Activated naive CD4-positive, alpha-beta T cell treated with anti-CD3 and anti-CD28 coated beads, Interleukin-2, amount 50 U/mL, for 16 hours (primary cell): ENCODE results near the gene MCM10.
"Not testable (repeated sequence)": the region's sequence is repeated elsewhere in the genome, so short reads cannot be mapped to it uniquely, and the experiment has no call there.

Source experiments
- DNase-seq: peaks from one replicate; pipeline ENCODE4 v3.0.0-alpha.2; 2020

The MCM10 gene

GRCh38 chr10:13222566-13222965 is 61.2 kb downstream of the MCM10 start:
- no peak for DNase-seq

GRCh38 chr10:13223241-13223640 is 61.9 kb downstream of the MCM10 start:
- DNase-seq: no peak

- DNase-seq: no peak
Observed at GRCh38 chr10:13224210-13224995, 63.0 kb downstream of the MCM10 start.

- DNase-seq: no peak
Observed at GRCh38 chr10:13225601-13226000, 64.2 kb downstream of the MCM10 start.

GRCh38 chr10:13227031-13227430 is 65.7 kb downstream of the MCM10 start:
- no peak for DNase-seq

- DNase-seq: no peak
Observed at GRCh38 chr10:13231190-13231589, 69.8 kb downstream of the MCM10 start.

GRCh38 chr10:13231808-13232207 is 70.5 kb downstream of the MCM10 start:
- no peak for DNase-seq

- no peak for DNase-seq
Observed at GRCh38 chr10:13233358-13233757, 72.0 kb downstream of the MCM10 start.

GRCh38 chr10:13234172-13234571 is 72.8 kb downstream of the MCM10 start, which contains the start of gene UCMA:
Gene UCMA, minus strand, starts transcription at chr10:13234374. Its CDS starts 116 bp downstream, at chr10:13234258.
- no peak for DNase-seq

- not testable (repeated sequence) for DNase-seq
Observed at GRCh38 chr10:13234736-13235135, 73.4 kb downstream of the MCM10 start.

- DNase-seq: no peak
Observed at GRCh38 chr10:13236638-13237037, 75.3 kb downstream of the MCM10 start.

- DNase-seq: no peak
Observed at GRCh38 chr10:13238271-13239077, 77.1 kb downstream of the MCM10 start.

GRCh38 chr10:13239923-13240322 is 78.6 kb downstream of the MCM10 start:
- no peak for DNase-seq

GRCh38 chr10:13241613-13242012 is 80.3 kb downstream of the MCM10 start:
- no peak for DNase-seq

- not testable (repeated sequence) for DNase-seq
Observed at GRCh38 chr10:13242260-13242659, 80.9 kb downstream of the MCM10 start.

GRCh38 chr10:13247246-13247645 is 85.9 kb downstream of the MCM10 start:
- no peak for DNase-seq

- DNase-seq: no peak
Observed at GRCh38 chr10:13247784-13248183, 86.4 kb downstream of the MCM10 start.

GRCh38 chr10:13253726-13254125 is 92.4 kb downstream of the MCM10 start:
- no peak for DNase-seq

GRCh38 chr10:13256627-13257026 is 95.3 kb downstream of the MCM10 start:
- DNase-seq: no peak

GRCh38 chr10:13257621-13258140 is 96.3 kb downstream of the MCM10 start:
- DNase-seq: no peak
